Type B pancreatic cell (in vitro differentiated cells): ENCODE data around the gene CCNY. TPM values are rescaled to one million over a fixed set of nuclear protein-coding genes. Genes with fewer than 3 reads are reported as not detected.

Experiments used
- DNase-seq: peaks from one replicate; pipeline ENCODE4 v3.0.0; 2021; ENCODE audit warnings: mixed read lengths; ENCODE audit not compliant: unreplicated experiment; ENCODE audit errors: extremely low spot score
- H3K27ac Mint-ChIP-seq: 2 replicates; pipeline ENCODE4 v1.8.0; 2021; ENCODE audit warnings: mild to moderate bottlenecking, mixed read lengths
- H3K27me3 Mint-ChIP-seq: 2 replicates; pipeline ENCODE4 v1.8.0; 2021; ENCODE audit warnings: mixed read lengths
- H3K36me3 Mint-ChIP-seq: 2 replicates; pipeline ENCODE4 v1.8.0; 2021; ENCODE audit warnings: mixed read lengths
- H3K4me1 Mint-ChIP-seq: one replicate; pipeline ENCODE4 v1.8.0; 2021; ENCODE audit warnings: mixed read lengths; ENCODE audit not compliant: unreplicated experiment
- H3K4me3 Mint-ChIP-seq: 2 replicates; pipeline ENCODE4 v1.8.0; 2021; ENCODE audit warnings: mild to moderate bottlenecking, mixed read lengths
- H3K9me3 Mint-ChIP-seq: 2 replicates; pipeline ENCODE4 v1.8.0; 2021; ENCODE audit warnings: mixed read lengths
- total RNA-seq: library from RNA; stranded (reverse); gene quantifications from 2 replicates; pipeline ENCODE4 v1.2.1, GENCODE V29; 2021; ENCODE audit warnings: low replicate concordance
- TF ChIP-seq, protein P1 (sequence below): fragments of 200-600 bp; sonication (generic); conservative IDR thresholded peaks from 2 replicates; pipeline ENCODE4 v1.5.0; 2021; ENCODE audit warnings: antibody characterized with exemption, mild to moderate bottlenecking

Gene CCNY
- total RNA-seq, 1 donor from 2014 or later, result 74.6 TPM

DNA sequence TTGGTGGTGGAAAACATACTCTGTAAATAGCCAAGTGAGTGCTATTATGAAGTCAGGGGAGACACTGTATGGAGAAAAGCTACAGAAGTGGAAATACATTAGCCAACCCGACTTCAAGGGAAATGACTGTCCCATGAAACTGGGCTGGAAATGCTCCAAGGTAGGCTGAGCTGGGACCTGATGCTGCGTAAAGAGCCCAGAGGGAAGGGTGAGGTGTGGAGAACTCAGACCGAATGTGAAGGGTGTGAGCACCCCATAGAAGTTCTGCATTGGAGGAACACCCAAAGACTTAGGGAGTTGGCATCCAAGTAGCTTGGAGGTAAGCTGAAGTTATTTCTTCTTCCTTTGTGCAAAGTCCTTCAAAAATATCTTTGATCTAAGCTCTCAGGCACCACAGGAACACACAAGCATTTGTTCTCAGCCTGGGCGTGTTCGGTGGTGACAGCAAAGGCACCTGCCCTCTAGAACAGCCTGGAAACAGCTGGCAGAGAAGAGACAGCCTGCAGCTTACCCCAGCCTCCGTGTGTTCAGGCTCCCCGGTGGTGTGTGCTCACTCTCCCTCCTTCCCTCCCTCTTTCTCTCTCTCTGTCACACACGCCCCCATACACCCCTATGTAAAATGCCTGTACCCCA lies 249.7 kb downstream of the CCNY start:
- TF ChIP-seq, protein P1, sequence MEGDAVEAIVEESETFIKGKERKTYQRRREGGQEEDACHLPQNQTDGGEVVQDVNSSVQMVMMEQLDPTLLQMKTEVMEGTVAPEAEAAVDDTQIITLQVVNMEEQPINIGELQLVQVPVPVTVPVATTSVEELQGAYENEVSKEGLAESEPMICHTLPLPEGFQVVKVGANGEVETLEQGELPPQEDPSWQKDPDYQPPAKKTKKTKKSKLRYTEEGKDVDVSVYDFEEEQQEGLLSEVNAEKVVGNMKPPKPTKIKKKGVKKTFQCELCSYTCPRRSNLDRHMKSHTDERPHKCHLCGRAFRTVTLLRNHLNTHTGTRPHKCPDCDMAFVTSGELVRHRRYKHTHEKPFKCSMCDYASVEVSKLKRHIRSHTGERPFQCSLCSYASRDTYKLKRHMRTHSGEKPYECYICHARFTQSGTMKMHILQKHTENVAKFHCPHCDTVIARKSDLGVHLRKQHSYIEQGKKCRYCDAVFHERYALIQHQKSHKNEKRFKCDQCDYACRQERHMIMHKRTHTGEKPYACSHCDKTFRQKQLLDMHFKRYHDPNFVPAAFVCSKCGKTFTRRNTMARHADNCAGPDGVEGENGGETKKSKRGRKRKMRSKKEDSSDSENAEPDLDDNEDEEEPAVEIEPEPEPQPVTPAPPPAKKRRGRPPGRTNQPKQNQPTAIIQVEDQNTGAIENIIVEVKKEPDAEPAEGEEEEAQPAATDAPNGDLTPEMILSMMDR, result no peak
- H3K27me3 Mint-ChIP-seq, result peaks cover 7% of the 10 kb centered on the region
- no peaks in the 10 kb centered on the region for H3K4me1 Mint-ChIP-seq
- no peak overlapping the region for H3K27ac Mint-ChIP-seq
- no peak overlapping the region for H3K4me3 Mint-ChIP-seq
- DNase-seq, result no peak
- no peaks in the 10 kb centered on the region for H3K36me3 Mint-ChIP-seq
- peaks cover 4% of the 10 kb centered on the region for H3K9me3 Mint-ChIP-seq

DNA sequence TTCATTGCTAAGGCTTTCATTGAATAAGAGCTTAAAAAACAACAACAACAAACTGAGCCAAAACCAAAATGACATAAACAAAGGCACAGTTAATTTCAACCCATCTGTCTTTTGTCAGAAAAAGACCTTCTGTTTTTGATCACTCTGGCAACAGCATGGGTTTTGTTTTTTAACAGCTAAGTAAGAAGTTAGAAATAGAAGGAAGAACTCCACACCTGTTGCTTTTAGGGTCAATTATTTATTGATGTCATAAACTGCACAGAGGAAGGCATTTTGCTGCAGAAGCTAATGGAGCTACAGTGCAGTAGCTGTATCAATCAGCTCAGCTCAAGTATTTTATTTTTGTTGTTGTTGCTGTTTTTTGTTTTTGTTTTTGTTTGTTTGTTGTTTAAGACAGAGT lies 252.5 kb downstream of the CCNY start:
- Mint-ChIP-seq H3K4me3 (no peak overlapping the region), H3K27ac (no peak overlapping the region), H3K9me3 (peaks cover 5% of the 10 kb centered on the region), H3K27me3 (peaks cover 8% of the 10 kb centered on the region), H3K36me3 (no peaks in the 10 kb centered on the region), H3K4me1 (no peaks in the 10 kb centered on the region)
- TF ChIP-seq, protein P1, result no peak
- DNase-seq, result no peak

- peaks cover 4% of the 10 kb centered on the region for H3K4me1 Mint-ChIP-seq
- TF ChIP-seq, protein P1, result no peak
- no peak for DNase-seq
- H3K27ac Mint-ChIP-seq, result no peak overlapping the region
- no peaks in the 10 kb centered on the region for H3K36me3 Mint-ChIP-seq
- peaks cover 5% of the 10 kb centered on the region for H3K9me3 Mint-ChIP-seq
- peaks cover 11% of the 10 kb centered on the region for H3K27me3 Mint-ChIP-seq
- H3K4me3 Mint-ChIP-seq, result no peak overlapping the region
These were observed 256.1 kb downstream of the CCNY start for GRCh38 chr10:35592441-35592840.

GRCh38 chr10:35594115-35595079 lies 258.1 kb downstream of the CCNY start:
- H3K36me3 Mint-ChIP-seq, result no peaks in the 10 kb centered on the region
- H3K4me3 Mint-ChIP-seq, result no peak overlapping the region
- no peak for DNase-seq
- H3K4me1 Mint-ChIP-seq, result peaks cover 4% of the 10 kb centered on the region
- H3K9me3 Mint-ChIP-seq, result peaks cover 5% of the 10 kb centered on the region
- H3K27me3 Mint-ChIP-seq, result peaks cover 17% of the 10 kb centered on the region
- TF ChIP-seq, protein P1, result no peak
- no peak overlapping the region for H3K27ac Mint-ChIP-seq

GRCh38 chr10:35595106-35595505 lies 258.8 kb downstream of the CCNY start:
- Mint-ChIP-seq H3K4me3 (no peak overlapping the region), H3K36me3 (no peaks in the 10 kb centered on the region), H3K9me3 (peaks cover 5% of the 10 kb centered on the region), H3K4me1 (peaks cover 4% of the 10 kb centered on the region), H3K27me3 (peaks cover 20% of the 10 kb centered on the region), H3K27ac (no peak overlapping the region)
- TF ChIP-seq, protein P1, result no peak
- no peak for DNase-seq
